PFSK-1 (cell line): ENCODE measurements around the gene ATXN8OS.

ENCODE experiments used
- REST ChIP-seq, 2 experiments: IDR thresholded peaks; 2 replicates each; pipeline versions ENCODE4 v1.6.1 to v1.8.0; 2011 to 2012; ENCODE audit warnings: low read depth in 2 of 2, low read length in 2 of 2, control low read depth in 1 of 2, inconsistent platforms in 1 of 2, mild to moderate bottlenecking in 1 of 2, moderate library complexity in 1 of 2; ENCODE audit not compliant: insufficient read depth in 1 of 2
- TAF1 ChIP-seq: IDR thresholded peaks from 2 replicates; pipeline ENCODE4 v1.6.1; 2012; ENCODE audit warnings: low read length, control low read depth, borderline replicate concordance; ENCODE audit not compliant: insufficient read depth

- TF ChIP-seq REST (IDR thresholded peaks at IDR 0.05; ENCODE audit: insufficient read depth in 1 of 2, low read depth in 2 of 2, low read length in 2 of 2) (no peak), TAF1 (no peak)
Observed at GRCh38 chr13:70128098-70128497, 20.5 kb downstream of the ATXN8OS start.
